H9 (cell line): ENCODE data around the gene TRAF3IP1. TPM values are rescaled to one million over a fixed set of nuclear protein-coding genes. Genes with fewer than 3 reads are reported as not detected.

Experiments
- DNase-seq: peaks from one replicate; pipeline ENCODE4 v3.0.0-alpha.2; 2017
- H2AFZ ChIP-seq: one replicate; pipeline ENCODE4 v1.6.1; 2013; ENCODE audit warnings: mild to moderate bottlenecking, low read length, control low read depth, moderate library complexity
- H2AK5ac ChIP-seq: 2 replicates; pipeline ENCODE4 v1.6.1; 2013; ENCODE audit warnings: low read length, control low read depth, mixed read lengths; ENCODE audit not compliant: insufficient read length
- H2BK120ac ChIP-seq: one replicate; pipeline ENCODE4 v1.6.1; 2013; ENCODE audit warnings: low read depth, mild to moderate bottlenecking, low read length, control low read depth, inconsistent platforms; ENCODE audit not compliant: poor library complexity, severe bottlenecking
- H2BK12ac ChIP-seq: 2 replicates; pipeline ENCODE4 v1.6.1; 2013; ENCODE audit warnings: low read length, control low read depth, mixed read lengths, low read depth; ENCODE audit not compliant: insufficient read length
- H2BK15ac ChIP-seq: 2 replicates; pipeline ENCODE4 v1.6.1; 2013; ENCODE audit warnings: low read depth, low read length, control low read depth
- H2BK20ac ChIP-seq: one replicate; pipeline ENCODE4 v1.6.1; 2013; ENCODE audit warnings: low read depth, mild to moderate bottlenecking, low read length, control low read depth, inconsistent platforms; ENCODE audit not compliant: poor library complexity, severe bottlenecking
- H2BK5ac ChIP-seq: 2 replicates; pipeline ENCODE4 v1.6.1; 2013; ENCODE audit warnings: low read length, control low read depth, mixed read lengths; ENCODE audit not compliant: insufficient read length
- H3K14ac ChIP-seq: 2 replicates; pipeline ENCODE4 v1.6.1; 2013; ENCODE audit warnings: low read length, control low read depth; ENCODE audit not compliant: insufficient read depth
- H3K18ac ChIP-seq: 2 replicates; pipeline ENCODE4 v1.6.1; 2013; ENCODE audit warnings: low read depth, mild to moderate bottlenecking, mixed read lengths, low read length, control low read depth; ENCODE audit not compliant: insufficient read length
- H3K23ac ChIP-seq: 2 replicates; pipeline ENCODE4 v1.6.1; 2013; ENCODE audit warnings: low read length, control low read depth, mixed read lengths, low read depth; ENCODE audit not compliant: insufficient read length
- H3K23me2 ChIP-seq: 2 replicates; pipeline ENCODE4 v1.6.1; 2013; ENCODE audit warnings: low read depth, mild to moderate bottlenecking, mixed read lengths, low read length, control low read depth; ENCODE audit not compliant: insufficient read length, poor library complexity, severe bottlenecking
- H3K27ac ChIP-seq: 2 replicates; pipeline ENCODE4 v1.5.1; 2013; ENCODE audit warnings: low read length, control low read depth, mixed read lengths, low read depth; ENCODE audit not compliant: insufficient read length
- H3K27me3 ChIP-seq: 2 replicates; pipeline ENCODE4 v1.6.1; 2013; ENCODE audit warnings: low read length, control low read depth, inconsistent platforms; ENCODE audit not compliant: insufficient read depth
- H3K4ac ChIP-seq: 2 replicates; pipeline ENCODE4 v1.6.1; 2013; ENCODE audit warnings: low read depth, mild to moderate bottlenecking, control low read depth, inconsistent platforms, low read length, moderate library complexity
- H3K4me1 ChIP-seq: 2 replicates; pipeline ENCODE4 v1.6.1; 2013; ENCODE audit warnings: low read length, control low read depth, inconsistent platforms; ENCODE audit not compliant: insufficient read depth
- H3K4me2 ChIP-seq: 2 replicates; pipeline ENCODE4 v1.6.1; 2013; ENCODE audit warnings: low read length, control low read depth, mixed read lengths; ENCODE audit not compliant: insufficient read length, insufficient read depth
- H3K56ac ChIP-seq: 2 replicates; pipeline ENCODE4 v1.6.1; 2013; ENCODE audit warnings: low read depth, mild to moderate bottlenecking, mixed read lengths, low read length, control low read depth; ENCODE audit not compliant: insufficient read length
- H3K79me1 ChIP-seq: 2 replicates; pipeline ENCODE4 v1.6.1; 2013; ENCODE audit warnings: low read depth, mild to moderate bottlenecking, moderate library complexity, low read length, control low read depth, inconsistent platforms; ENCODE audit not compliant: insufficient read depth, poor library complexity, severe bottlenecking
- H3K79me2 ChIP-seq: 2 replicates; pipeline ENCODE4 v1.6.1; 2013; ENCODE audit warnings: low read length, control low read depth, inconsistent platforms; ENCODE audit not compliant: insufficient read depth
- H3K9ac ChIP-seq: 2 replicates; pipeline ENCODE4 v1.6.1; 2013; ENCODE audit warnings: low read length, control low read depth, mixed read lengths; ENCODE audit not compliant: insufficient read length; ENCODE audit errors: extremely low read depth
- H3K9me3 ChIP-seq: one replicate; pipeline ENCODE4 v1.6.1; 2013; ENCODE audit warnings: low read depth, low read length, inconsistent platforms; ENCODE audit not compliant: control insufficient read depth
- H3T11ph ChIP-seq: one replicate; pipeline ENCODE4 v1.6.1; 2013; ENCODE audit warnings: mild to moderate bottlenecking, low read length, control low read depth, inconsistent platforms
- H4K20me1 ChIP-seq: one replicate; pipeline ENCODE4 v1.6.1; 2013; ENCODE audit not compliant: control insufficient read depth, insufficient read length, insufficient read depth
- H4K5ac ChIP-seq: 2 replicates; pipeline ENCODE4 v1.6.1; 2013; ENCODE audit warnings: low read depth, mild to moderate bottlenecking, mixed read lengths, low read length, control low read depth; ENCODE audit not compliant: insufficient read length
- H4K8ac ChIP-seq: replicated peaks from 2 replicates; pipeline ENCODE4 v1.6.1; 2013; ENCODE audit warnings: low read length, control low read depth, mixed read lengths, low read depth; ENCODE audit not compliant: insufficient read length
- H4K91ac ChIP-seq: 2 replicates; pipeline ENCODE4 v1.6.1; 2013; ENCODE audit warnings: low read depth, mild to moderate bottlenecking, moderate library complexity, mixed read lengths, low read length, control low read depth; ENCODE audit not compliant: insufficient read length
- H3K27ac Mint-ChIP-seq, 3 experiments: 2 replicates in 2 of 3; 3 replicates in 1 of 3; pipeline ENCODE4 v1.8.0; 2020 to 2021; ENCODE audit warnings: mixed read lengths in 3 of 3, mild to moderate bottlenecking in 1 of 3, moderate library complexity in 1 of 3
- H3K27me3 Mint-ChIP-seq: 2 replicates; pipeline ENCODE4 v1.8.0; 2021; ENCODE audit warnings: low read depth, mild to moderate bottlenecking, moderate library complexity, mixed read lengths
- H3K36me3 Mint-ChIP-seq, 3 experiments: 2 replicates in 2 of 3; 3 replicates in 1 of 3; pipeline ENCODE4 v1.8.0; 2020 to 2021; ENCODE audit warnings: low read depth in 3 of 3, mixed read lengths in 3 of 3; ENCODE audit not compliant: insufficient read depth in 1 of 3
- H3K4me1 Mint-ChIP-seq, 2 experiments: 2 replicates each; pipeline ENCODE4 v1.8.0; 2020; ENCODE audit warnings: mixed read lengths in 2 of 2
- H3K4me3 Mint-ChIP-seq, 2 experiments: 2 replicates in 1 of 2; 3 replicates in 1 of 2; pipeline ENCODE4 v1.8.0; 2020 to 2021; ENCODE audit warnings: mild to moderate bottlenecking in 2 of 2, mixed read lengths in 2 of 2, moderate library complexity in 1 of 2
- H3K9me3 Mint-ChIP-seq, 2 experiments: 2 replicates in 1 of 2; 3 replicates in 1 of 2; pipeline ENCODE4 v1.8.0; 2020; ENCODE audit warnings: mild to moderate bottlenecking in 2 of 2, mixed read lengths in 2 of 2, moderate library complexity in 1 of 2
- CTCF ChIP-seq: fragments of 200-600 bp; sonication (generic); conservative IDR thresholded peaks from 3 replicates; pipeline ENCODE4 v1.8.0; 2021; ENCODE audit warnings: antibody characterized with exemption, mild to moderate bottlenecking
- WGBS: extraction: QIAGEN DNeasy Blood & Tissue Kit; methylation state at CpG from one replicate; pipeline ENCODE4 v1.1.7; 2013; ENCODE audit warnings: missing lambda C conversion rate, low lambda C conversion rate, mixed read lengths; ENCODE audit not compliant: insufficient read length; ENCODE audit errors: extremely low coverage; 5-methylcytosine and 5-hydroxymethylcytosine counted together
- total RNA-seq: library from RNA; stranded (reverse); gene quantifications from 2 replicates; pipeline ENCODE4 v1.2.1, GENCODE V29; 2021

The TRAF3IP1 gene
- total RNA-seq, 1 experiment from 2014 or later, result 16.4 TPM

- no peak overlapping the region for H3T11ph ChIP-seq
- H4K20me1 ChIP-seq, result no peaks in the 10 kb centered on the region
- no peaks in the 10 kb centered on the region for H3K27me3 ChIP-seq
- no peak overlapping the region; the same call in 1 of the 2 replicates for H3K14ac ChIP-seq
- Mint-ChIP-seq H3K27me3 (no peaks in the 10 kb centered on the region; the same call in 1 of the 2 replicates), H3K4me3 (no peak overlapping the region), H3K9me3 (no peaks in the 10 kb centered on the region), H3K4me1 (peaks cover 35 to 38% of the 10 kb centered on the region in 2 experiments), H3K27ac (no peak overlapping the region), H3K36me3 (peaks cover 0 to 2% (median 1%) of the 10 kb centered on the region in 3 experiments; a peak in 1 of 7 replicates)
- no peak overlapping the region for H2BK5ac ChIP-seq
- no peak overlapping the region for H3K4ac ChIP-seq
- no peak overlapping the region for H3K23ac ChIP-seq
- no peak for DNase-seq
- H3K79me2 ChIP-seq, result peaks cover 7% of the 10 kb centered on the region; the same call in 1 of the 2 replicates
- no peak overlapping the region for H3K4me2 ChIP-seq
- no peaks in the 10 kb centered on the region; the same call in 1 of the 2 replicates for H3K4me1 ChIP-seq
- H4K5ac ChIP-seq, result no peak overlapping the region
- H3K18ac ChIP-seq, result no peak overlapping the region
- H2BK120ac ChIP-seq, result no peak overlapping the region
- no peak overlapping the region for H3K27ac ChIP-seq
- H2BK20ac ChIP-seq, result no peak overlapping the region
- TF ChIP-seq CTCF, result no peak
- H2AFZ ChIP-seq, result no peak overlapping the region
- no peak overlapping the region for H2AK5ac ChIP-seq
- no peak overlapping the region for H3K9ac ChIP-seq
- H4K91ac ChIP-seq, result no peak overlapping the region
- no CpG with 5 or more reads among the region's 7 CpGs for WGBS
- no peaks in the 10 kb centered on the region for H3K79me1 ChIP-seq
- peaks cover 7% of the 10 kb centered on the region for H3K23me2 ChIP-seq
- H3K56ac ChIP-seq, result no peak overlapping the region
- H4K8ac ChIP-seq, result no peak overlapping the region
- no peak overlapping the region for H2BK15ac ChIP-seq
- H3K9me3 ChIP-seq, result no peaks in the 10 kb centered on the region
- no peak overlapping the region for H2BK12ac ChIP-seq
These were observed 102.6 kb downstream of the TRAF3IP1 start for GRCh38 chr2:238422940-238423339.
